IPS-20b (cell line): ENCODE measurements around the gene HDAC9.

Source experiments
- H3K27ac ChIP-seq: one replicate; pipeline ENCODE4 v1.5.1; 2013; ENCODE audit warnings: low read length
- H3K27me3 ChIP-seq: 2 replicates; pipeline ENCODE4 v1.6.1; 2013; ENCODE audit warnings: mild to moderate bottlenecking, low read length, inconsistent platforms; ENCODE audit not compliant: insufficient read depth
- H3K36me3 ChIP-seq: 2 replicates; pipeline ENCODE4 v1.6.1; 2013; ENCODE audit warnings: low read depth, mild to moderate bottlenecking, inconsistent platforms, low read length, moderate library complexity; ENCODE audit not compliant: insufficient read depth
- H3K4me1 ChIP-seq: 2 replicates; pipeline ENCODE4 v1.6.1; 2013; ENCODE audit warnings: mild to moderate bottlenecking, control low read depth, inconsistent platforms, low read length, moderate library complexity; ENCODE audit not compliant: insufficient read depth
- H3K4me3 ChIP-seq: 2 replicates; pipeline ENCODE4 v1.5.1; 2013; ENCODE audit warnings: mild to moderate bottlenecking, low read length, inconsistent platforms
- H3K9ac ChIP-seq: 2 replicates; pipeline ENCODE4 v1.6.1; 2013; ENCODE audit warnings: low read depth, mild to moderate bottlenecking, inconsistent platforms, low read length, moderate library complexity
- H3K9me3 ChIP-seq: 2 replicates; pipeline ENCODE4 v1.6.1; 2013; ENCODE audit warnings: mild to moderate bottlenecking, low read depth, low read length, inconsistent platforms; ENCODE audit not compliant: insufficient read depth

HDAC9 gene

GRCh38 chr7:18900236-18900635, 404.7 kb downstream of the HDAC9 start:
- H3K27me3 ChIP-seq: no peaks in the 10 kb centered on the region
- no peak overlapping the region for H3K27ac ChIP-seq
- 0 out of 2 replicates have a peak, but pooled peaks cover 2% of the 10 kb centered on the region for H3K4me1 ChIP-seq
- no peak overlapping the region for H3K9ac ChIP-seq
- no peaks in the 10 kb centered on the region for H3K9me3 ChIP-seq
- no peaks in the 10 kb centered on the region for H3K36me3 ChIP-seq
- H3K4me3 ChIP-seq: no peak overlapping the region

- H3K9me3 ChIP-seq: no peaks in the 10 kb centered on the region
- 0 out of 2 replicates have a peak, but pooled peaks cover 2% of the 10 kb centered on the region for H3K4me1 ChIP-seq
- H3K27me3 ChIP-seq: no peaks in the 10 kb centered on the region
- no peak overlapping the region for H3K4me3 ChIP-seq
- no peaks in the 10 kb centered on the region for H3K36me3 ChIP-seq
- H3K27ac ChIP-seq: no peak overlapping the region
- no peak overlapping the region for H3K9ac ChIP-seq
Measured at GRCh38 chr7:18900803-18901202, 405.3 kb downstream of the HDAC9 start.

- H3K9me3 ChIP-seq: no peaks in the 10 kb centered on the region
- H3K4me1 ChIP-seq: 0 out of 2 replicates have a peak, but pooled peaks cover 2% of the 10 kb centered on the region
- H3K9ac ChIP-seq: no peak overlapping the region
- no peaks in the 10 kb centered on the region for H3K27me3 ChIP-seq
- H3K27ac ChIP-seq: no peak overlapping the region
- no peaks in the 10 kb centered on the region for H3K36me3 ChIP-seq
- no peak overlapping the region for H3K4me3 ChIP-seq
Measured at GRCh38 chr7:18901351-18901750, 405.8 kb downstream of the HDAC9 start.

GRCh38 chr7:18901982-18902421, 406.5 kb downstream of the HDAC9 start:
- Histone ChIP-seq H3K9me3 (no peaks in the 10 kb centered on the region), H3K4me3 (no peak overlapping the region), H3K27ac (no peak overlapping the region), H3K4me1 (0 out of 2 replicates have a peak, but pooled peaks cover 2% of the 10 kb centered on the region), H3K9ac (no peak overlapping the region), H3K36me3 (no peaks in the 10 kb centered on the region), H3K27me3 (no peaks in the 10 kb centered on the region)

GRCh38 chr7:18902892-18903291, 407.3 kb downstream of the HDAC9 start:
- H3K4me3 ChIP-seq: no peak overlapping the region
- no peak overlapping the region for H3K27ac ChIP-seq
- H3K36me3 ChIP-seq: no peaks in the 10 kb centered on the region
- H3K27me3 ChIP-seq: no peaks in the 10 kb centered on the region
- H3K9me3 ChIP-seq: no peaks in the 10 kb centered on the region
- H3K9ac ChIP-seq: no peak overlapping the region
- 0 out of 2 replicates have a peak, but pooled peaks cover 2% of the 10 kb centered on the region for H3K4me1 ChIP-seq

- Histone ChIP-seq H3K4me3 (no peak overlapping the region), H3K27ac (no peak overlapping the region), H3K27me3 (no peaks in the 10 kb centered on the region), H3K36me3 (no peaks in the 10 kb centered on the region), H3K9me3 (no peaks in the 10 kb centered on the region), H3K9ac (no peak overlapping the region), H3K4me1 (0 out of 2 replicates have a peak, but pooled peaks cover 2% of the 10 kb centered on the region)
Measured at GRCh38 chr7:18903695-18904094, 408.1 kb downstream of the HDAC9 start.

GRCh38 chr7:18905316-18905943, 409.9 kb downstream of the HDAC9 start:
- Histone ChIP-seq H3K36me3 (no peaks in the 10 kb centered on the region), H3K9ac (no peak overlapping the region), H3K9me3 (no peaks in the 10 kb centered on the region), H3K27ac (no peak overlapping the region), H3K4me1 (0 out of 2 replicates have a peak, but pooled peaks cover 2% of the 10 kb centered on the region), H3K4me3 (no peak overlapping the region), H3K27me3 (no peaks in the 10 kb centered on the region)

- Histone ChIP-seq H3K36me3 (no peaks in the 10 kb centered on the region), H3K9ac (no peak overlapping the region), H3K4me1 (no peaks in the 10 kb centered on the region), H3K4me3 (no peak overlapping the region), H3K27ac (no peak overlapping the region), H3K9me3 (no peaks in the 10 kb centered on the region), H3K27me3 (no peaks in the 10 kb centered on the region)
Measured at GRCh38 chr7:18906901-18907300, 411.4 kb downstream of the HDAC9 start.

- no peak overlapping the region for H3K9ac ChIP-seq
- no peaks in the 10 kb centered on the region for H3K36me3 ChIP-seq
- H3K27ac ChIP-seq: no peak overlapping the region
- H3K4me1 ChIP-seq: no peaks in the 10 kb centered on the region
- no peaks in the 10 kb centered on the region for H3K9me3 ChIP-seq
- no peak overlapping the region for H3K4me3 ChIP-seq
- H3K27me3 ChIP-seq: no peaks in the 10 kb centered on the region
Measured at GRCh38 chr7:18913106-18913505, 417.6 kb downstream of the HDAC9 start.

- no peaks in the 10 kb centered on the region for H3K9me3 ChIP-seq
- H3K27ac ChIP-seq: no peak overlapping the region
- H3K4me1 ChIP-seq: no peaks in the 10 kb centered on the region
- no peak overlapping the region for H3K9ac ChIP-seq
- H3K4me3 ChIP-seq: no peak overlapping the region
- no peaks in the 10 kb centered on the region for H3K36me3 ChIP-seq
- H3K27me3 ChIP-seq: no peaks in the 10 kb centered on the region
Measured at GRCh38 chr7:18916826-18917225, 421.3 kb downstream of the HDAC9 start.

GRCh38 chr7:18927134-18927533, 431.6 kb downstream of the HDAC9 start:
- no peaks in the 10 kb centered on the region for H3K4me1 ChIP-seq
- no peaks in the 10 kb centered on the region for H3K36me3 ChIP-seq
- H3K4me3 ChIP-seq: no peak overlapping the region
- H3K9ac ChIP-seq: no peak overlapping the region
- no peaks in the 10 kb centered on the region for H3K9me3 ChIP-seq
- no peak overlapping the region for H3K27ac ChIP-seq
- no peaks in the 10 kb centered on the region for H3K27me3 ChIP-seq

GRCh38 chr7:18936265-18936664, 440.7 kb downstream of the HDAC9 start:
- Histone ChIP-seq H3K4me3 (no peak overlapping the region), H3K9ac (no peak overlapping the region), H3K4me1 (peaks cover 20% of the 10 kb centered on the region), H3K27me3 (no peaks in the 10 kb centered on the region), H3K27ac (no peak overlapping the region), H3K36me3 (no peaks in the 10 kb centered on the region), H3K9me3 (no peaks in the 10 kb centered on the region)
